Mucosa of gallbladder (tissue), 1 donor: Measurements from ENCODE around the gene MTHFD1L. TPM values are rescaled to one million over a fixed set of nuclear protein-coding genes. Genes with fewer than 3 reads are reported as not detected.

Experiments used
- DNase-seq: peaks from one replicate; pipeline ENCODE4 v3.0.0-alpha.2; 2020; ENCODE audit warnings: low spot score
- total RNA-seq: library from RNA; stranded (reverse); gene quantifications from one replicate; pipeline ENCODE4 v1.2.1, GENCODE V29; 2021
- donor health status: DM: no; HTN: no; CAD: no.

The MTHFD1L gene
- total RNA-seq, 1 donor from 2014 or later: 10.7 TPM

- DNase-seq: no peak
Observed at GRCh38 chr6:150898399-150899170, 33.1 kb downstream of the MTHFD1L start.

- DNase-seq: no peak
Observed at GRCh38 chr6:150899231-150899630, 33.7 kb downstream of the MTHFD1L start.

GRCh38 chr6:150900049-150900448 is 34.5 kb downstream of the MTHFD1L start:
- DNase-seq: no peak

GRCh38 chr6:150902142-150902776 is 36.8 kb downstream of the MTHFD1L start:
- DNase-seq: no peak

DNA sequence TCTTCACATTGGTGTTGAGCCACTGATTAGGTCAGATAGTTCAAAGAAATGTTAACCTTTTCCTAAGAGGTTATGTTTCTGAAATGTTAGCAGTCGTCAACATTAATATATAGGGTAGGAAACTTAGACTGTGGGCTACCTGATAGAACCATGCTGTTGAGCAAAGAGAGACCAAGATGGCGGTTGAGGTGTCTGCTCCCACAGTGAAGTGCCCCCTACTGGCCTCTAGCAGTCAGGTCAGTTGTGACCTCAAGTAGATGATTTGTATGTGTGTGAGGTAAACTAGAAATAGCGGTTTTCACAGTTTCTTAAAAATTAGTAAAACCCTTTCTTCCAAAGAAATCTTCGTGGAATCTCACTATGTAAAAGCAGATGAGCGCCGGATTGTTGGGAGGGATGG is 40.3 kb downstream of the MTHFD1L start:
- no peak for DNase-seq

- DNase-seq: no peak
Observed at GRCh38 chr6:150906641-150907326, 41.3 kb downstream of the MTHFD1L start.

- DNase-seq: no peak
Observed at GRCh38 chr6:150907383-150907782, 41.9 kb downstream of the MTHFD1L start.

DNA sequence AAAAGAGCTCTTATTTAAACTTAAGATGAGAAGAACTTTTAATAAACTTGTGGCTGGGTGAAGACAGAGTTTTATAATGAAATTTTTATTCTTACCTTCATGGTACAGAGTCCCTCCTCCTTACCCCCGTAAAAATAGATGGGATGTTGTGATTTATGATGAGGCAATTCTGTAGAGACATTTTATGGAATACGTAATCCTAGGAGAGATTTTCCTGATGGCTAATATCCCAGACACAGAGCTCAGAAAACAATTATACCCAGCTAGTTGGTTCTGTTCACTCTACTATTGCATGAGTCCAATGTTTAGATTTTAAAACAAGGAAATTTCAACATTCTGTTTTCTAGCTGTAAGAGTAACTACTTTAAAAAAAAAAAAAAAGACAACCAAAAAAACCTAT is 43.4 kb downstream of the MTHFD1L start:
- DNase-seq: no peak

GRCh38 chr6:150910561-150910960 is 45.1 kb downstream of the MTHFD1L start:
- no peak for DNase-seq

DNA sequence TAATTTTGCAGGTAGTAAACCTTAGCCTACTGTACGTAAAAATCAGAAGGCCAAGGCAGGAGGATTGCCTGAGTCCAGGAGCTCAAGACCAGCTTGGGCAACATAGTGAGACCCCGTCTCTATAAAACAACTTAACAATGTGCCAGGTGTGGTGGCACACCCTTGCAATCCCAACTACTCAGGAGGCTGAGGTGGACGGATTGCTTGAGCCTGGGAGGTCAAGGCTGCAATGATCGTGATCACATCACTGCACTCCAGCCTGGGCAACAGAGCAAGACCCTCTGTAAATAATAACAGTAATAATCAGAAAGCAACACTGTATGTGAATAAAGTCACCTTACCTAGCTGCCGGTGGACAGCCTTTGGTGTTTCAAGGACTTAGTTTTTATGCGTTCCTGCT is 48.9 kb downstream of the MTHFD1L start:
- no peak for DNase-seq

DNA sequence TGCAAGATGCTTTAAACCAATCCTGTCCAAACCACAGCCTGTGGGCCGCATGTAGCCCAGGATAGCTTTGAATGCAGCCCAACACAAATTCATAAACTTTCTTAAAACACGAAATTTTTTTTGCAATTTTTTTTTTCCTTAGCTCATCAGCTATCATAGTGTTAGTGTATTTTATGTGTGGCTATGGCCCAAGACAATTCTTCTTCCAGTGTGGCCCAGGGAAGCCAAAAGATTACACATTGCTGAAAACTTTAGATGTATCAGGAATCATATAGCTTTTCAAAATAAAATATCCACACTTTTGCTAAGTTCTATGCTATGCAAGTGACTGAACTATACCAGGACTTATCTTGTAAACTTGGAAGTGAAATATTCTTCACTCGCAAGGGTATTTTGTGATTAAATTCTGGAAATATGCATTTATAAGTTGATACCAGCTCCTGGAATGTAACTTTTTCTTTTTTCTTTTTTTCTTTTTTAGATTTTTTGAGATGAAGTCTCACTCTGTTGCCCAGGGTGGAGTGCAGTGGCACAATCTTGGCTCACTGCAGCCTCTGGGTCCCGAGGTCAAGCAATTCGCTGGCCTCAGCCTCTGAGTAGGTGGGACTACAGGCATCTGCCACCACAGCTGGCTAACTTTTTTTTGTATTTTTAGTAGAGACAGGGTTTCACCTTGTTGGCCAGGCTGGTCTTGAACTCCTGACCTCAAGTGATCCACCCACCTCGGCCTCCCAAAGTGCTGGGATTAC is 49.8 kb downstream of the MTHFD1L start:
- no peak for DNase-seq

DNA sequence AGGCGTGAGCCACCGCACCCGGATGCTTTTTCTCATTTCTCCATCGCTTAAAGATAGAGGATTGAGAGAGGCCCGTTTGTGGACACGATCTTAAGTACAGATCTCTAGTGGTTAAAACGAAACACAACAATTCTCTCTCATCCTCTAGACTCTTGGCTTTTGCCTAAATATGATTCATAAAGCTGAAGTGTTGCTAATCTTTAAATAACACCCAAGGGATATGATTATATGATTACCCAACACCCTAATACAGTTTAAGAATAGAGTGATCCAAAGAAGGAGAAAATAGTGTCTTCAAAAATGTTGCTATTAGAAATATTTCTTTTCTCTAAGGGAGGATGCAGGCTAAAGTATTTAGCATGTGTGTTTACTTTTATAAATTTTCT is 50.4 kb downstream of the MTHFD1L start:
- no peak for DNase-seq

DNA sequence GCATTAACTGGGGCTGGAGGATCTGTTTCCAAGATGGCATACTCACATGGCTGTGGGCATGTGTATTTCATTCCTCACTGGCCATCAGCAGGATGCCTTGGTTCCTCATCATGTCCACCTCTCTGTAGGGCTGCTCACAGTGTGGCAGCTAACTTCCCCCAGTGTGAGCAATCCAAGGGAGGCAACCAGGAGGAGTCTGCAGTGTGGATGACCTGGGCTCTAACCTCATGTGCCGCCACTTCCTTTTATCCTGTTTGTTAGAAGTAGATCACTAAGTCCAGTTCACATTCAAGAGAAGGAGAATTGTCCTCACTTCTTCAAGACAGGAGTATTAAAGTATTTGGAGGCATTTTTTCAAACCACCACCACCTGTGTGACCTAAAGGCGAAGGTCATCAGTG is 54.4 kb downstream of the MTHFD1L start:
- DNase-seq: no peak

GRCh38 chr6:150922137-150922536 is 56.6 kb downstream of the MTHFD1L start:
- DNase-seq: no peak

- DNase-seq: no peak
Observed at GRCh38 chr6:150924808-150925589, 59.5 kb downstream of the MTHFD1L start.

GRCh38 chr6:150925590-150925928 is 60.1 kb downstream of the MTHFD1L start:
- no peak for DNase-seq

GRCh38 chr6:150925976-150926375 is 60.5 kb downstream of the MTHFD1L start:
- no peak for DNase-seq

GRCh38 chr6:150928882-150929281 is 63.4 kb downstream of the MTHFD1L start:
- DNase-seq: no peak

- DNase-seq: no peak
Observed at GRCh38 chr6:150929416-150929815, 63.9 kb downstream of the MTHFD1L start.

DNA sequence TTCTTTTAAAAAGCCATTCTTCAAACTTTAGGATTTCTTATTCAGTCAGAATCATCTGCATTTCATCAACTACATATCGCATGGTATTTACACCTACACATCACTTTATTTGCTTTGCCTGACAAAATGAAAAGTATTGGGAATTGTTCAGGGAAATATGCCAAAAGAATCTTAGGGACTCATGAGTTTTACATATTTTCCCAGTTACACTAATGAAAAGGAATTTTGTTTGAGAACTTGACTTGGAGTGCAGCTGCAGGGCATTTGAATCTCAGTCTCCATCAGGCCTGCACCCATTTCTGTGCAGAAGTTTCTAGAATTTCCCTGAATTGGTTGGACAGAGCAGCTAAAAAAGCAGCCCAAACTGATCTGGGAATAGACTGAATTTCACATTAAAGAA is 65.3 kb downstream of the MTHFD1L start:
- DNase-seq: no peak

GRCh38 chr6:150931405-150931804 is 65.9 kb downstream of the MTHFD1L start:
- DNase-seq: no peak

DNA sequence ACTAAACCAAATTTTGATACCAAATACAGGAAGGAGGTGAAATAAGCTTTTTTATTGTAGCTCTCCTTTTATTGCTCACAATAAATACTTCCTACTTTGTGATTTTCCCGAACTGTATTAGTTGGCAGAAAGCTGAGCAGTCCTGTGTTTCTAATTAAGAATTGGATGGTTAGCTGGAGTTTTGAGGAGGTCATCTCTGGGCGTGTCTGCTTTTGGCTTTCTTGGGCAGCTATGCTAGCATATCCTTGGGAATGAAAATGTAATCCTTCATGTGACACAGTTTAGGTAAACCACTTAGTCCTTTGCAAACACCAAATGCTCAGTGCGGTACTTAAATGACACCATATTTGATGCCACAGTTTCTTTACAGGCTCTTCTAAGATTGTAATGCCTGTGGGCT is 67.5 kb downstream of the MTHFD1L start:
- DNase-seq: no peak
